ENCODE data around the gene SLC44A5. TPM values are rescaled to one million over a fixed set of nuclear protein-coding genes. Genes with fewer than 3 reads are reported as not detected.

Gene SLC44A5
- total RNA-seq, 4 donors from 2014 or later: 1.1 to 17.7 (median 5.8) TPM

GRCh38 chr1:75330624-75331023 lies 280.3 kb downstream of the SLC44A5 start:
- Histone ChIP-seq H3K27ac (no peak overlapping the region), H3K4me1 (no peaks in the 10 kb centered on the region), H3K9me3 (no peaks in the 10 kb centered on the region), H3K4me3 (no peak overlapping the region), H3K27me3 (no peaks in the 10 kb centered on the region), H3K36me3 (no peaks in the 10 kb centered on the region)
- no peak for TF ChIP-seq POLR2AphosphoS5 (IDR thresholded peaks at IDR 0.05)
- TF ChIP-seq EP300 (IDR thresholded peaks at IDR 0.05): no peak
- TF ChIP-seq POLR2A (IDR thresholded peaks at IDR 0.05): no peak
- no peak for TF ChIP-seq CTCF (IDR thresholded peaks at IDR 0.05)
- DNase-seq (ENCODE audit: low spot score in 2 of 2): no peak

- H3K27ac ChIP-seq: no peak overlapping the region
- no peaks in the 10 kb centered on the region for H3K9me3 ChIP-seq
- no peaks in the 10 kb centered on the region for H3K27me3 ChIP-seq
- TF ChIP-seq POLR2AphosphoS5 (IDR thresholded peaks at IDR 0.05): no peak
- TF ChIP-seq CTCF (IDR thresholded peaks at IDR 0.05): no peak
- no peak for TF ChIP-seq POLR2A (IDR thresholded peaks at IDR 0.05)
- no peak for TF ChIP-seq EP300 (IDR thresholded peaks at IDR 0.05)
- no peak overlapping the region for H3K4me3 ChIP-seq
- no peaks in the 10 kb centered on the region for H3K36me3 ChIP-seq
- no peak for DNase-seq (ENCODE audit: low spot score in 2 of 2)
- no peaks in the 10 kb centered on the region for H3K4me1 ChIP-seq
- WGBS: 47% methylated on average over 4 of the region's 4 CpGs
These were observed 282.2 kb downstream of the SLC44A5 start for GRCh38 chr1:75328691-75329090.

- no peak for DNase-seq (ENCODE audit: low spot score in 2 of 2)
- TF ChIP-seq CTCF (IDR thresholded peaks at IDR 0.05) (no peak), POLR2A (IDR thresholded peaks at IDR 0.05) (no peak), POLR2AphosphoS5 (IDR thresholded peaks at IDR 0.05) (no peak), EP300 (IDR thresholded peaks at IDR 0.05) (no peak)
- Histone ChIP-seq H3K9me3 (no peaks in the 10 kb centered on the region), H3K36me3 (no peaks in the 10 kb centered on the region), H3K27ac (no peak overlapping the region), H3K4me1 (no peaks in the 10 kb centered on the region), H3K27me3 (no peaks in the 10 kb centered on the region), H3K4me3 (no peak overlapping the region)
- 85% methylated on average over 2 of the region's 2 CpGs for WGBS
These were observed 283.5 kb downstream of the SLC44A5 start for GRCh38 chr1:75327395-75327794.

- H3K9me3 ChIP-seq: no peaks in the 10 kb centered on the region
- no peak overlapping the region for H3K4me3 ChIP-seq
- no peak for TF ChIP-seq POLR2AphosphoS5 (IDR thresholded peaks at IDR 0.05)
- no peak for TF ChIP-seq POLR2A (IDR thresholded peaks at IDR 0.05)
- no peak for TF ChIP-seq CTCF (IDR thresholded peaks at IDR 0.05)
- no peak for TF ChIP-seq EP300 (IDR thresholded peaks at IDR 0.05)
- no peaks in the 10 kb centered on the region for H3K4me1 ChIP-seq
- no peak for DNase-seq (ENCODE audit: low spot score in 2 of 2)
- no peaks in the 10 kb centered on the region for H3K27me3 ChIP-seq
- no peaks in the 10 kb centered on the region for H3K36me3 ChIP-seq
- no peak overlapping the region for H3K27ac ChIP-seq
- 92% methylated on average over 4 of the region's 4 CpGs for WGBS
These were observed 292.9 kb downstream of the SLC44A5 start for GRCh38 chr1:75317976-75318375.

- DNase-seq (ENCODE audit: low spot score in 2 of 2): no peak
These were observed 294.7 kb downstream of the SLC44A5 start for GRCh38 chr1:75316230-75316629.

More at GRCh38 chr1:75316230-75316629, 294.7 kb downstream of the SLC44A5 start:
- no peaks in the 10 kb centered on the region for H3K36me3 ChIP-seq
- H3K4me1 ChIP-seq: no peaks in the 10 kb centered on the region
- no peak overlapping the region for H3K27ac ChIP-seq
- H3K27me3 ChIP-seq: no peaks in the 10 kb centered on the region
- no peaks in the 10 kb centered on the region for H3K9me3 ChIP-seq
- H3K4me3 ChIP-seq: no peak overlapping the region
- TF ChIP-seq POLR2A (IDR thresholded peaks at IDR 0.05) (no peak), POLR2AphosphoS5 (IDR thresholded peaks at IDR 0.05) (no peak), CTCF (IDR thresholded peaks at IDR 0.05) (no peak), EP300 (IDR thresholded peaks at IDR 0.05) (no peak)
- WGBS: 57% methylated on average over 1 of the region's 1 CpG

Data from suprapubic skin (tissue), 4 donors.